GM12874 (cell line): Measurements from ENCODE around the gene MAMSTR.

ENCODE experiments used
- TF ChIP-seq, protein P1 (sequence below): IDR thresholded peaks from 2 replicates; pipeline ENCODE4 v1.5.1; 2011; ENCODE audit warnings: low read depth, mild to moderate bottlenecking, control low read depth, low read length, moderate library complexity; ENCODE audit not compliant: insufficient read depth

MAMSTR gene

GRCh38 chr19:48719263-48720171, at the start of gene MAMSTR:
Gene MAMSTR, minus strand, starts transcription at chr19:48719725. Its CDS starts 694 bp downstream, at chr19:48719031.
- TF ChIP-seq, protein P1, sequence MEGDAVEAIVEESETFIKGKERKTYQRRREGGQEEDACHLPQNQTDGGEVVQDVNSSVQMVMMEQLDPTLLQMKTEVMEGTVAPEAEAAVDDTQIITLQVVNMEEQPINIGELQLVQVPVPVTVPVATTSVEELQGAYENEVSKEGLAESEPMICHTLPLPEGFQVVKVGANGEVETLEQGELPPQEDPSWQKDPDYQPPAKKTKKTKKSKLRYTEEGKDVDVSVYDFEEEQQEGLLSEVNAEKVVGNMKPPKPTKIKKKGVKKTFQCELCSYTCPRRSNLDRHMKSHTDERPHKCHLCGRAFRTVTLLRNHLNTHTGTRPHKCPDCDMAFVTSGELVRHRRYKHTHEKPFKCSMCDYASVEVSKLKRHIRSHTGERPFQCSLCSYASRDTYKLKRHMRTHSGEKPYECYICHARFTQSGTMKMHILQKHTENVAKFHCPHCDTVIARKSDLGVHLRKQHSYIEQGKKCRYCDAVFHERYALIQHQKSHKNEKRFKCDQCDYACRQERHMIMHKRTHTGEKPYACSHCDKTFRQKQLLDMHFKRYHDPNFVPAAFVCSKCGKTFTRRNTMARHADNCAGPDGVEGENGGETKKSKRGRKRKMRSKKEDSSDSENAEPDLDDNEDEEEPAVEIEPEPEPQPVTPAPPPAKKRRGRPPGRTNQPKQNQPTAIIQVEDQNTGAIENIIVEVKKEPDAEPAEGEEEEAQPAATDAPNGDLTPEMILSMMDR: no peak

GRCh38 chr19:48768994-48769713, 49.6 kb upstream of the MAMSTR start:
- TF ChIP-seq, protein P1: no peak

GRCh38 chr19:48760504-48761205, 41.1 kb upstream of the MAMSTR start:
- TF ChIP-seq, protein P1: no peak

GRCh38 chr19:48757741-48758144, 38.2 kb upstream of the MAMSTR start:
- TF ChIP-seq, protein P1: no peak

- TF ChIP-seq, protein P1: no peak
Measured at GRCh38 chr19:48757089-48757675, 37.7 kb upstream of the MAMSTR start.

DNA sequence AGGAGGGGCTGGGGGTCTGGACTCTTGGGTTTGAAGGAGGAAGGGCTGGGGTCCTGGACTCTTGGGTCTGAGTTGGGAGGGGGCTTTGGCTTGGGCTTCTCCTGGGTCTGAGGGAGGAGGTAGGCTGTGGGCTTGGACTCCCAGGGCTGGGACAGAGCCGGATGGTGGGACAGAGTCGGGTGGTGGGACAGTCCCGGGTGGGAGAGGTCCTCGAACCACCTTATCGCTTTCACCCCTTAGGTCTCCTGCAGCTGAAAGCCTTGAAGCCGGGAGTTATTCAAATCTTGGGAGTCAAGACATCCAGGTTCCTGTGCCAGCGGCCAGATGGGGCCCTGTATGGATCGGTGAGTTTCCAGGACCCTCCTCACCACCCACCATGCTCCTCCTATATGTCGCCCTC, 37.2 kb upstream of the MAMSTR start:
- TF ChIP-seq, protein P1: no peak
